ENCODE measurements around the gene BRINP1.

Gene BRINP1

DNA sequence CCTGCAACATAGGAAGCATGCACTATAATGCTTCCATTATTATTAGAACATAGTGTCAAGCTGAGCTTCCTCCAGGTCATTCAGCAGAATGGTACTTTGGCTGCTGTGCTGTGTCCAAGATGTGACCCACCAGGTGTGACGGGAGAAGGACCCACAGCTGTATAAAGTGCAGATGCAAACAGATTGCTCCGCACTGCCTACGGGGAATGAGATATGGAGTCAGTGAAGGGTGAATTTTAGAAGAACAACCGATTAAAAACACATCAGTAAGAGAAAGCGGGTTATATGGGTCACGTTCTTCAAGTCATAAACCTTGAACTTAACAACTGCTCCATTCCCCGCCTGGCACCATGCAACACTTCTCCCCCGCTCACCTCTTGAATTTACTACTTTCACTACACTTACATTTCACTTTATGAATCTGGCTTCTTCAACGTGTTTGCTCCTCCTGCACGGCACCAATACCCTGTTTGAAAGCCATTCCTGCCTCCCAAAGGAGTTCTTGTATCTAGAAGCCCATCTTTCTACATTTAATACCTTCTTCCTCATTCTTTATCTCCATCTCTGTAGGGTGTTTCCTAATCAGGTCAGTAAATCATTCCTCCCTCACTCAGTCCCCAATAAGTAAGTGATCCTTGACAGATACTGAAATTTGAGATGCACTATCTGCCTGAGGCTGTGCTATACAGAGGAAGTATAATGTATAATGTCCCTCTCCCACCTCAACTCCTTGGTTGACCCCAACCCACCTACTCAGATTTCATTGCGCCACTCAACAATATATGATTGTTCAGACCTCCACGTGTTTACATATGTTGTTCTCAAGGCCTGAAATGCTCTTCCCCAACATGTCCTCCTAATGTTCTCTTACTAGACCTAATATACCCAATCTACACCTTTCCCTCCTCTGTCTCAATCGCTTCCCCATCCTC is 25.9 kb downstream of the BRINP1 start:
- no peak for DNase-seq (ENCODE audit: low spot score)

GRCh38 chr9:119339056-119339455 is 30.2 kb downstream of the BRINP1 start:
- DNase-seq (ENCODE audit: low spot score): no peak

GRCh38 chr9:119337573-119337972 is 31.7 kb downstream of the BRINP1 start:
- DNase-seq (ENCODE audit: low spot score): no peak

DNA sequence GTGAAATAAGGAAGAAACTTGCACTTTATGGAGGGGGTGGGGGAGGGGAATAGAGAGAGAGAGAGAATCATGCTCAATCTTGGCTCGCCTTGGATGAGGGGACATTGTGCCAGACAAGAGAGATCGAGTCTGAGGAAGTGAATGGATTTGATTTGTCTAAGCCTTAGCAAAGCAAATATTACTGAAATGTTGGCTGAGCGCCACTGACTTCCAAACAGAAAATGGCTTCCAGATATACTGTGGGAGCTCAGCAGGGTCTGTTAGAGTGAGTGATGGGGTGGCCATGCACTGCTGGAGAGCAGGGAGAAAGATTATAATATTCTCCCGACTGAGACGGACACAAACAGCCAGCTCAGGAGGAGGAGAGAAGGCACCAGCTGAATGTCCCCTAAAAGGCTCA is 34.5 kb downstream of the BRINP1 start:
- DNase-seq (ENCODE audit: low spot score): no peak

GRCh38 chr9:119333507-119334229 is 35.6 kb downstream of the BRINP1 start:
- DNase-seq (ENCODE audit: low spot score): no peak

DNA sequence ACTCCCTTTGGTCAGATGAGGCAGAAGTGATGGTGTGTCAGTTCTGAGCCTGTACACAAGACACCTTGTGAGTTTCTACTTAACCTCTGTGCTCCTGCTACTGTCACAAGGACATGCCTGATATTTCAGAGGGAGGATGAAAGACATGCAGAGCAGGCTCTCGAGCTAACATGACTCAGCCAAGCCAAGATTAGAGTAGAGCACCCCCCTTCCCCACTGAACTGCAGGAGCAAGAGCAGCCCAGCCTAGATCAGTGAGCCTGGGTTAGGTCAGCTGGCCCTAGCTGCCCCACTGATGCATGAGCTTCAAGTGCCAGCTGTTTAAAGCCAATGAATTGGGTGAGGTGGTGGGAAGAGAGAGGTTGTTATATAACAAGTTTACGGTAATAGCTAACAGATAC is 36.7 kb downstream of the BRINP1 start:
- DNase-seq (ENCODE audit: low spot score): no peak

DNA sequence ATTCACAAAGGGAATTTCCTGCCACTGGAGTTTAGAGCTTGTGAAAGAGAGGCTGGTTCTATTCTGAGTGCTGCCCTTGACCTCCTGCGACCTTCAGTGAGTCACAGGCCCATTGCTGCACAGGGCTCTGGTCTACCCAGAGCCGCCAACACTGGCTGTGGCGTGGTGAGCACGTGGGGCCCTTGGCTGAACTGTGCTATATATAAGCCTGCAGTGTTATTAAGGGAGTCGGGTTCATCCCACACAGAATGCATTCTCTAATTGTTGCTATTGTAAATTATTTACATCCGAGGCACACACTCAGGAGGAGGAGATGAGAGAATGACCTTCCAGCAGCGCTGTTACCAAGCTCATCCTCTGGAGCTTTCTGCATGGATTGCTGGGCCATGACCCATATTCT is 47.1 kb downstream of the BRINP1 start:
- DNase-seq (ENCODE audit: low spot score): peak; percentile 7

DNA sequence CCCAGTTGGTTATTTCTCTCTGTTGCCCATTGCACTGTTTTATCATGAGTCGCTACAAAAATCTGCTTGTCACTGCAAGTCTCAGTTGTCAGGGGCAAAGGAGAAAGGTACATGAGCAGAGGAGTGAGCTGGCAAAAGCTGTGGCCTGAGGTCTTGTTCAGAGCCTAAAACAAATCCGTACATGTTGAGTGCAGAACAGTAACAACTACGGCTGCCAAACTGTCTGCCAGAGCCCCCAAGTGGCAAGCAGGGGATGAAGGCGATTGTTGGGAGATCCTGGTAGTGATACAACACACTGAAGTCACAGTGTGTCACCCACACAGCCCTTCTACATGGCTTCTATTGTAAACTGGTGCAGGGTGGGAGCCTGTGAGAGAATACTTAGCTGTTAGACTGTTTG is 50.9 kb downstream of the BRINP1 start:
- no peak for DNase-seq (ENCODE audit: low spot score)

GRCh38 chr9:119313846-119314245 is 55.4 kb downstream of the BRINP1 start:
- no peak for DNase-seq (ENCODE audit: low spot score)

GRCh38 chr9:119310741-119311140 is 58.5 kb downstream of the BRINP1 start:
- DNase-seq (ENCODE audit: low spot score): no peak

DNA sequence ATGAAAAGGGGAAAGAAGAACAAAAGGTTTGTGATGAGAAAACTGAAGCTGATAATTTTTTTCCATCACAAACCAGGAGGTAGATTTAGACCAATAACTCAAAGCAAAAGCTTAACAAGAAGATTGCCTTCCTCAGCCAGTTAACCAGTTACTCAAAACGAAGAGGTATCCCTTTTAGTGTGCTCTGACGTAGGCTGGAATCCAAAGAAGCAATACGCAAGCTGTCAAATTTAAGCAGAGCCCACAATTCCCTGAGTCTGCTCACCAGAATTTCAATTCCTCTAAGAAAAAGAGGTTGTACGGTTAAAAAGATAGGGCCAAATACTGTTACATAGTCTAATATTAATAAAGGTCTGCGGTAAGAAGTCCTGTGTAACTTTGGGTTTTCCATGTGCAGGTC is 61.8 kb downstream of the BRINP1 start:
- no peak for DNase-seq (ENCODE audit: low spot score)

- DNase-seq (ENCODE audit: low spot score): no peak
Measured at GRCh38 chr9:119304555-119304954, 64.7 kb downstream of the BRINP1 start.

DNA sequence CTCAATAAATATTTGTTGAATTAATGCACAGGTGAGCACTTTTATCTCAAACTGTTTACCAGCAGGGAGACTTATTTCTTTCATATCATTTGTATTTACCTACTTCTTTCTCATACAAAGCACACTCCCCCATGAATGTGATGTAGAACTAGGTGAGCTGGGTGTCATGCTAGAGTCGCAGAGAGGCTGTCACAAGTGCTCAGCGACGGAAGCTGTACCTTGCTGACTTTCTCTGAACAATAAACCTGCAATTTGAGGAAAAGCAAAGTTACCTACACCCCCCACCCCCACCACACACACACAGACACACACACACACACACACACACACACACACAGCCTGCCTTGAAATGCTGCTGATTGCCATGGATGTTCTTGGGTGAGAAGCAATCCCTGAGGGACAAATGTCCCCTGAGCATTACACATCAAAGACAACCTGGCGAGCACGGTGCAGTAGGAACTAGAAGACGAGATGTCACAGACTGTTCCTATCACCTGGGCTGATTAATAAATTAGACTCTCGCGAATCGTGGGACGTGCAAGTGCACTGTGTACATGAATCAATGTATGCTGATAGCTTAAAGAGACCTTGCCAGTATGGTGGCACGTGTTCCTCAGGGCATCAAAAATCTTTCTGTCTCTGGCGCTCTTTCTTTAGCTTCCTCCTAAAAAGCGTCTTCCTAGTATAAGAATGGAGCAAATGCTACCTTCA is 66.1 kb downstream of the BRINP1 start:
- no peak for DNase-seq (ENCODE audit: low spot score)

- DNase-seq (ENCODE audit: low spot score): no peak
Measured at GRCh38 chr9:119298076-119298853, 71.0 kb downstream of the BRINP1 start.

- DNase-seq (ENCODE audit: low spot score): no peak
Measured at GRCh38 chr9:119291554-119291953, 77.7 kb downstream of the BRINP1 start.

DNA sequence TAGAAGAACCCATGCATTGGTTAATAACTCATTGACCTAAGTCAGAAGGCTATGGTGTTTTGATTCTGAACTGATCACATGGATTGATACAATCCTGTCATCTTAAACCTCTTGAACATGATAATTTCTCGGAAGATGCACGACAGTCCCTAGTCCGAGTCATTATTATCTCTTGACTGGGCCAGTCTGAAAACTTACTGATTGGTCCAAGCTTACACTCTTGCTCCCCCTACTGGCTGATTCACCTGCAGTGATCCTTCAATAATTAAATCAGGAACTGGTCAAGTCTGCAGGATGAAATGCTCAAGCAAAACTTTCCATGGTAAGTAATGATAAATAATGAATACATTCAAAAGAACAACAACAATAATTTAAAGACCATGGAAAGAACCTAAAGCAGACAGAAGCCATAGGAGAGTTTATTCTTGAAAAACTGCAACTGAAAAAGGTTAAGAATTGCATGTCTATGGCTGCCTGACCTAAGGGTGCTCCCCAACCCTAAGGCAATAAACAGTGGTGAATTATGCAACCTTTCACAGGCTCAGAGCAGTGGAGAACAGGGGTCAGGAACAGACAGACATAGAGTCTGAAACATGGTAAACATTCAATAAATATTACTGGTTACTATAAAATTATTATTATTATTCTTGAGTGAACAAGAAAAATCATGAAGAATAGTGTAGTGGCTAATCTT is 79.3 kb downstream of the BRINP1 start:
- DNase-seq (ENCODE audit: low spot score): peak; percentile 78

DNA sequence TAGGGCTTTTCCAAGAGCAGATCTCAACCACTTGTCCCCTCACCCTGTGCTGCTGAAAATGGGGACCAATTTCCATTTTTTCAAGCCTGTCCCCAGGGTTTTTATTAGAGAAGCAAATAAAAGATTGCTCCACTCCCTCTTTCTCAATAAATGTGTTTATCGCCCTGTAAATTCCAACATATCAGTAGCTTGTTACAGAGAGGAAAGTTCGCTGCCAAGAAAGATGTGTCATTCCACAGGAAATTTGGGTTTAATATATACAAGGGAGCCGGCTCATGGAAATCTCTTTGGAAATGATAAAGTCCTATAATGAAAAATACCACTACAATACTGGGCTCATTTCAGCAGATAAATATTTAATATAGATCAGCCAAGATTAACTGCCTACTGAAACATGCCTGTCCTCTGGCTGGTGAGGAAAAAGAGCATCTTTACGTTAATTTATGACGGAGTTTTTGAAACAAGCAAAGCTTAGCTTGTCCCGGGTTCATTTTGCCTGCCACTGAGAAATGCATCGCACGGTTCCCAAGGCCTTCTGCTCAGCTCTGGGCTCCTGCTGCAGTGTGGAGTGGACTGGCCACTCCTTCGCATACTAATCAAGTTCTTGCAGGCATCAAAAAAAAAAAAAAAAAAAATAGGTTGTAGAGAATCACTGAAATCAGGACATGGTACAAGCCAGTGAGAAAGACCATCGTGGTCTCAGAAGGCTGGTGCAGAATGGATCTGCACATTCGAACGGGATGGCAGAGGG is 84.5 kb downstream of the BRINP1 start:
- peak; percentile 13 for DNase-seq (ENCODE audit: low spot score)

- peak; percentile 18 for DNase-seq (ENCODE audit: low spot score)
Measured at GRCh38 chr9:119284118-119284517, 85.1 kb downstream of the BRINP1 start.

GRCh38 chr9:119283078-119283794 is 86.0 kb downstream of the BRINP1 start:
- peak; percentile 28 for DNase-seq (ENCODE audit: low spot score)
